H1 (cell line): ENCODE data around the gene CIAO3. TPM values are rescaled to one million over a fixed set of nuclear protein-coding genes. Genes with fewer than 3 reads are reported as not detected.

Experiments used
- CTCF ChIA-PET: fragments of 300-600 bp; sonication (Branson Sonifier 250); formaldehyde crosslinking; loops from one replicate; lab custom pipeline; 2021; ENCODE audit not compliant: partially characterized antibody; lab: Charles Lee
- POLR2A ChIA-PET: fragments of 300-600 bp; sonication (Branson Sonifier 250); formaldehyde crosslinking; loops from one replicate; lab custom pipeline; 2021; ENCODE audit warnings: inconsistent platforms; ENCODE audit not compliant: partially characterized antibody; lab: Charles Lee
- DNase-seq, 2 experiments: peaks; one replicate each; pipeline versions ENCODE4 v3.0.0 to v3.0.0-alpha.2; 2010 to 2022; ENCODE audit warnings: low spot score in 2 of 2, low read depth in 1 of 2, mixed read lengths in 1 of 2
- FAIRE-seq: peaks from 2 replicates; lab custom pipeline; 2011; peaks lifted over from hg19 to GRCh38; lab: Jason Lieb, UNC
- H2AFZ ChIP-seq: 2 replicates; pipeline ENCODE4 v1.8.1; 2012; ENCODE audit warnings: low read length, inconsistent platforms
- H2AK5ac ChIP-seq: 2 replicates; pipeline ENCODE4 v1.6.1; 2013; ENCODE audit warnings: low read depth, low read length
- H2BK120ac ChIP-seq: replicated peaks from 2 replicates; pipeline ENCODE3; 2013; ENCODE audit warnings: low read depth, low read length, inconsistent platforms
- H2BK12ac ChIP-seq: 2 replicates; pipeline ENCODE4 v1.6.1; 2013; ENCODE audit warnings: low read depth, low read length
- H2BK15ac ChIP-seq: 2 replicates; pipeline ENCODE4 v1.6.1; 2013; ENCODE audit warnings: low read length
- H2BK20ac ChIP-seq: 2 replicates; pipeline ENCODE4 v1.6.1; 2013; ENCODE audit warnings: low read length
- H2BK5ac ChIP-seq: 2 replicates; pipeline ENCODE4 v1.6.1; 2013; ENCODE audit warnings: low read depth, low read length
- H3K14ac ChIP-seq: 2 replicates; pipeline ENCODE4 v1.6.1; 2013; ENCODE audit warnings: inconsistent platforms; ENCODE audit not compliant: insufficient read length
- H3K18ac ChIP-seq: 2 replicates; pipeline ENCODE4 v1.6.1; 2013; ENCODE audit warnings: low read length; ENCODE audit errors: extremely low read depth
- H3K23ac ChIP-seq: 2 replicates; pipeline ENCODE4 v1.6.1; 2013; ENCODE audit warnings: inconsistent platforms; ENCODE audit not compliant: insufficient read length
- H3K23me2 ChIP-seq: 2 replicates; pipeline ENCODE4 v1.6.1; 2013; ENCODE audit warnings: low read depth, low read length
- H3K27ac ChIP-seq: 2 replicates; pipeline ENCODE4 v1.6.1; 2011; ENCODE audit warnings: low read depth, low read length, inconsistent platforms
- H3K27me3 ChIP-seq, 4 experiments: replicated peaks in 1 of 4; 1 replicate in 1 of 4; 2 replicates in 3 of 4; pipeline versions ENCODE4 v1.6.1 to v1.8.1; 2011 to 2013; ENCODE audit warnings: low read length in 3 of 4, mild to moderate bottlenecking in 3 of 4, inconsistent platforms in 2 of 4, mixed read lengths in 2 of 4, moderate library complexity in 1 of 4; ENCODE audit not compliant: control insufficient read depth in 3 of 4, insufficient read depth in 3 of 4; ENCODE audit errors: extremely low read depth in 1 of 4
- H3K36me3 ChIP-seq, 4 experiments: 2 replicates each; pipeline versions ENCODE4 v1.6.1 to v1.8.1; 2011 to 2013; ENCODE audit warnings: mild to moderate bottlenecking in 4 of 4, low read length in 3 of 4, moderate library complexity in 2 of 4, control low read depth in 1 of 4, inconsistent platforms in 1 of 4; ENCODE audit not compliant: insufficient read depth in 4 of 4, control insufficient read depth in 2 of 4
- H3K4ac ChIP-seq: replicated peaks from 2 replicates; pipeline ENCODE3; 2013; ENCODE audit warnings: low read length, low read depth, mixed read lengths, inconsistent platforms; ENCODE audit not compliant: insufficient read length
- H3K4me1 ChIP-seq, 4 experiments: replicated peaks in 1 of 4; 1 replicate in 1 of 4; 2 replicates in 3 of 4; pipeline versions ENCODE4 v1.6.1 to v1.8.1; 2011 to 2013; ENCODE audit warnings: low read length in 3 of 4, inconsistent platforms in 2 of 4, mixed read lengths in 1 of 4; ENCODE audit not compliant: insufficient read depth in 4 of 4, control insufficient read depth in 3 of 4
- H3K4me2 ChIP-seq, 2 experiments: 2 replicates each; pipeline versions ENCODE4 v1.6.1 to v1.8.1; 2011 to 2013; ENCODE audit warnings: low read depth in 2 of 2, low read length in 2 of 2, control low read depth in 1 of 2, inconsistent platforms in 1 of 2, mild to moderate bottlenecking in 1 of 2; ENCODE audit not compliant: insufficient read depth in 1 of 2
- H3K4me3 ChIP-seq, 4 experiments: fragments of 200-600, 300-600 bp in 1 of 4; sonication (generic), shearing (Covaris generic), sonication (Bioruptor Twin) in 1 of 4; 2 replicates each; pipeline versions ENCODE4 v1.5.1 to v1.8.1; 2011 to 2016; ENCODE audit warnings: low read length in 4 of 4, low read depth in 3 of 4, control low read depth in 2 of 4, inconsistent platforms in 2 of 4, mild to moderate bottlenecking in 2 of 4, mixed read lengths in 1 of 4, moderate library complexity in 1 of 4; ENCODE audit not compliant: insufficient read depth in 2 of 4; ENCODE audit errors: extremely low read depth in 1 of 4
- H3K56ac ChIP-seq: replicated peaks from 2 replicates; pipeline ENCODE3; 2013; ENCODE audit warnings: low read depth, mild to moderate bottlenecking, mixed read lengths, low read length, inconsistent platforms; ENCODE audit not compliant: insufficient read length
- H3K79me1 ChIP-seq: 2 replicates; pipeline ENCODE4 v1.6.1; 2013; ENCODE audit warnings: low read depth, low read length, control low read depth
- H3K79me2 ChIP-seq, 2 experiments: 2 replicates each; pipeline versions ENCODE4 v1.6.1 to v1.8.1; 2012 to 2013; ENCODE audit warnings: low read length in 2 of 2, mild to moderate bottlenecking in 2 of 2, inconsistent platforms in 1 of 2; ENCODE audit not compliant: insufficient read depth in 2 of 2, control insufficient read depth in 1 of 2
- H3K9ac ChIP-seq, 4 experiments: replicated peaks in 1 of 4; 1 replicate in 1 of 4; 2 replicates in 3 of 4; pipeline versions ENCODE4 v1.6.1 to v1.8.1; 2011 to 2013; ENCODE audit warnings: low read depth in 3 of 4, low read length in 3 of 4, control low read depth in 2 of 4, mild to moderate bottlenecking in 2 of 4, moderate library complexity in 2 of 4, inconsistent platforms in 1 of 4; ENCODE audit errors: extremely low read depth in 1 of 4
- H3K9me3 ChIP-seq, 2 experiments: 2 replicates each; pipeline versions ENCODE4 v1.6.1 to v1.8.1; 2012 to 2013; ENCODE audit warnings: mild to moderate bottlenecking in 2 of 2, moderate library complexity in 2 of 2, control low read depth in 1 of 2, inconsistent platforms in 1 of 2, low read depth in 1 of 2, low read length in 1 of 2, mixed read lengths in 1 of 2; ENCODE audit not compliant: insufficient read depth in 2 of 2
- H4K20me1 ChIP-seq, 2 experiments: replicated peaks in 1 of 2; 2 replicates each; pipeline versions ENCODE3 to v1.8.1; 2011 to 2013; ENCODE audit warnings: inconsistent platforms in 2 of 2, low read length in 2 of 2, mild to moderate bottlenecking in 1 of 2; ENCODE audit not compliant: insufficient read depth in 2 of 2, control insufficient read depth in 1 of 2
- H4K5ac ChIP-seq: 2 replicates; pipeline ENCODE4 v1.6.1; 2013; ENCODE audit warnings: low read length, low read depth, mixed read lengths, inconsistent platforms; ENCODE audit not compliant: insufficient read length
- H4K8ac ChIP-seq: 2 replicates; pipeline ENCODE4 v1.8.0; 2013; ENCODE audit warnings: mild to moderate bottlenecking, moderate library complexity, low read length, inconsistent platforms; ENCODE audit not compliant: insufficient read depth; ENCODE audit errors: extremely low read depth
- H4K91ac ChIP-seq: replicated peaks from 2 replicates; pipeline ENCODE3; 2013; ENCODE audit warnings: low read length, mixed read lengths, inconsistent platforms; ENCODE audit not compliant: insufficient read length
- BACH1 ChIP-seq: IDR thresholded peaks from 2 replicates; pipeline ENCODE4 v1.6.1; 2012; ENCODE audit warnings: low read length, improper control_type of control experiment
- RXRA ChIP-seq: IDR thresholded peaks from 2 replicates; pipeline ENCODE4 v1.6.1; 2011; ENCODE audit warnings: low read depth, mild to moderate bottlenecking, low read length, moderate library complexity; ENCODE audit not compliant: insufficient read depth
- SP2 ChIP-seq: IDR thresholded peaks from 2 replicates; pipeline ENCODE4 v1.6.1; 2012; ENCODE audit warnings: mild to moderate bottlenecking, low read length, inconsistent platforms
- WGBS, 2 experiments: shearing (Covaris generic) in 1 of 2; methylation state at CpG; one replicate each; pipeline versions ENCODE4 v1.1.6 to v1.1.7; 2013 to 2015; ENCODE audit warnings: low lambda C conversion rate in 2 of 2, mixed read lengths in 2 of 2, inconsistent platforms in 1 of 2, low coverage in 1 of 2, missing lambda C conversion rate in 1 of 2; ENCODE audit not compliant: insufficient replicate concordance in 2 of 2, insufficient coverage in 1 of 2, insufficient read length in 1 of 2; ENCODE audit errors: extremely low coverage in 1 of 2, missing lambda C conversion rate in 1 of 2; 5-methylcytosine and 5-hydroxymethylcytosine counted together
- polyA plus RNA-seq, 7 experiments: library from polyadenylated mRNA; depleted of rRNA in 3 of 7; stranded (reverse) in 5 of 7; unstranded in 2 of 7; fragments of >200 nt in 5 of 7; fragments of 200-250 nt in 2 of 7; gene quantifications; 1 replicate in 5 of 7; 2 replicates in 1 of 7; 4 replicates in 1 of 7; pipeline versions ENCODE4 v1.2.1 to v1.2.3, GENCODE V29; 2011 to 2013; ENCODE audit warnings: missing spikeins in 2 of 7, mixed read lengths in 2 of 7
- total RNA-seq: library from RNA; stranded (reverse); fragmentation: NEBNext Ultra II Directional; extraction: Animal tissue kit (Norgen Biotek cat#: 25700); gene quantifications from 2 replicates; pipeline ENCODE4 v1.2.1, GENCODE V29; 2021

Gene CIAO3
- total and polyA plus RNA-seq, 2 of the 8 experiments (the other 6 are each of a cell fraction or from before 2014, with no cell fraction given) = 20.0 to 20.4 TPM

DNA sequence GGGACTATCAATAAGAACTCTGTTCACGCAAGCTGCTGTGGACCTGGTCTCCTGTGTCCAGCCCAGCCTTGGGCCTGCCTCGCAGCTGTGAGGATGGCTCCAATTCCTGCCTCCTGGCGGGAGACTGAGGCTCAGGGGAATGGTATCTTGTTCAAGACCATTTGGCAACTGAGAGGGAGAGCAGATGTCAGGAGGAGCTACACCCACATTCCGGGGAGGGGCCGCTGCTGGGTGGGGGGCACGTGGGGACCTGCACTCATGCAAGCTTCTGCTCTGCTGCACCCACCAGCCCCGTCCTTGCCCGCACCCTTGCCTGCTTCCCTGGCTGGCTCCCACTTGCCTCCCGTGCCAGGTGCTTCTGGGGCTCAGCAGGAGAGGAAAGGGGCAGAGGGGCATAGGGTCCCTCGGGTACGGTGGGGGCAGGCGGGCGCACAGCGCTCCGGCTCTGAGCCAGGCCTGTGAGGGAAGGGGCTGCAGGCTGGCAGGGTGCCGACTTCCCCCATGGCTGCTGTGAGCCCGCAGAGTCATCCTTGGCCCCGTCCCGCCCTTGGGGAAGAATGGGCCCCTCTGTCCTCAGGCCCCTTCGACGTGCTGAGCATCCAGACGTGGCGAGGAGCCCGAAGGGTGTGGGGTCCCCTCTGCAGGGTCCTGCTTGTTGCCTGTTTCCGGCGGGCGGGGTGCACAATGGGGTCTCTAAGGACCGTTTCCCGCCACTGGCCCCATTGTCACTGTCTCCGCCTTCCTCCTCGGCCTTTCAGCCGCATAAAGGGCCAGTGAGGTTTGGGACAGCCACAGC is 23.1 kb downstream of the CIAO3 start:
- DNase-seq = no peak
- POLR2A ChIA-PET = interaction anchor here (0.5 to 23.0 kb wide), 9 partner anchors 1 to 83 kb away, joined by 4 to 353 read pairs (median 8); partner anchors contain the start of genes ANTKMT, CCDC78, CIAO3 and GNG13
- no peak overlapping the region for H3K18ac ChIP-seq
- no peaks in the 10 kb centered on the region; a peak in 1 of 4 replicates for H3K9me3 ChIP-seq
- no peak overlapping the region for H3K14ac ChIP-seq
- peaks cover 0 to 29% (median 19%) of the 10 kb centered on the region in 4 experiments; a peak in 5 of 7 replicates for H3K4me1 ChIP-seq
- H3K27me3 ChIP-seq = peaks cover 0 to 41% (median 24%) of the 10 kb centered on the region in 4 experiments; a peak in 6 of 7 replicates
- H2AK5ac ChIP-seq = no peak overlapping the region
- no peak overlapping the region for H4K5ac ChIP-seq
- TF ChIP-seq BACH1 (no peak), RXRA (no peak), SP2 (no peak)
- H2BK120ac ChIP-seq = no peak overlapping the region
- H4K8ac ChIP-seq = no peak overlapping the region
- no peak for FAIRE-seq
- no peak overlapping the region for H3K56ac ChIP-seq
- H3K4me3 ChIP-seq = no peak overlapping the region
- no peaks in the 10 kb centered on the region for H3K79me1 ChIP-seq
- no peak overlapping the region for H4K91ac ChIP-seq
- H2BK5ac ChIP-seq = no peak overlapping the region
- no peak overlapping the region; a peak in 1 of 7 replicates for H3K9ac ChIP-seq
- no peak overlapping the region for H3K23ac ChIP-seq
- H3K4ac ChIP-seq = no peak overlapping the region
- peaks cover 19% of the 10 kb centered on the region; the same call in 1 of the 2 replicates for H3K23me2 ChIP-seq
- H3K4me2 ChIP-seq = no peak overlapping the region; a peak in 1 of 4 replicates
- H3K79me2 ChIP-seq = no peaks in the 10 kb centered on the region
- H2BK12ac ChIP-seq = no peak overlapping the region
- H2AFZ ChIP-seq = no peak overlapping the region
- no peak overlapping the region; the same call in 1 of the 2 replicates for H3K27ac ChIP-seq
- H2BK15ac ChIP-seq = no peak overlapping the region
- peaks cover 0 to 6% (median 0%) of the 10 kb centered on the region in 4 experiments; a peak in 1 of 8 replicates for H3K36me3 ChIP-seq
- WGBS, 2 experiments = 80% methylated on average over 25 of the region's 32 CpGs; no CpG with 5 or more reads in 1 of the 2 experiments
- H4K20me1 ChIP-seq = peaks cover 6 to 14% of the 10 kb centered on the region in 2 experiments
- CTCF ChIA-PET = interaction anchor here (1.5 to 33.4 kb wide), 6 partner anchors 14 to 83 kb away, joined by 3 to 977 read pairs (median 7); partner anchors contain the start of genes ANTKMT, CCDC78, CHTF18 and CIAO3
- no peak overlapping the region for H2BK20ac ChIP-seq
